Hematopoietic multipotent progenitor cell (in vitro differentiated cells): ENCODE results near the gene NCOA1. TPM values are rescaled to one million over a fixed set of nuclear protein-coding genes. Genes with fewer than 3 reads are reported as not detected.
"Not testable (repeated sequence)": the region's sequence is repeated elsewhere in the genome, so short reads cannot be mapped to it uniquely, and the experiment has no call there.

Experiments used
- DNase-seq, 3 donors: peaks; one replicate each; pipeline ENCODE4 v3.0.0-alpha.2; 2011 to 2015; ENCODE audit warnings: low read depth in 2 of 3, low spot score in 2 of 3
- total RNA-seq: library from RNA; depleted of rRNA; stranded (reverse); fragments of >200 nt; gene quantifications from one replicate; pipeline ENCODE4 v1.2.3, GENCODE V29; 2012

Gene NCOA1
- total RNA-seq, 1 donor = 33.9 TPM

DNA sequence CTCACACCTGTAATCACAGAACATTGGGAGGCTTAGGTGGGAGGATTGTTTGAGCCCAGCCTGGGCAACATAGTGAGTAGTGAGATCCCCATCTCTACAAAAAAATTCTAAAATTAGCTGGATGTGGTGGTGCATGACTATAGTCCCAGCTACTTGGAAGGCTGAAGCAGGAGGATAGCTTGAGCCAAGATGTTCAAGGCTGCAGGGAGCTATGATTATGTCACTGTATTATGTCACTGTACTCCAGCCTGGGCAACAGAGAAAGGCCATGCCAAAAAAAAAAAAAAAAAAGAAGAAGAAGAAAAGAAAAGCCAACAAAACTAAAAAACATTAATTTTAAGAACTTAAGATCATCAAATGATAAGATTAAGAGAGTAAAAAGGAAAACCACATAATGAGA, 17.4 kb upstream of the NCOA1 start:
- no peak for DNase-seq

DNA sequence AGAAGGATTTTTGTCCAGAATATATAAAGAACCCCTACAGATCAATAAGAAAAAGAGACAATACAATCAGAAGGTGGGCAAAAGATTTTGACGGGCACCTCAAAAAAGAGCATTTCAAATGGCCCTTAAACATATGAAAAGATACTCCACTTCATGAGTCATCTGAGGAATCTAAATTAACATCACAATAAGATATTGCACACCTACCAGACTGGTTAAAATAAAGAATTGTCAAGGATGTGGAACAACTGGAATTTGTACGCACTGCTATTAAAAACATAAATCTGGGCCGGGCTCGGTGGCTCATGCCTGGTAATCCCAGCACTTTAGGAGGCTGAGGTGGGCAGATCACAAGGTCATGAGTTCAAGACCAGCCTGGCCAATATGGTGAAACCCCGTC, 17.0 kb upstream of the NCOA1 start:
- no peak for DNase-seq

DNA sequence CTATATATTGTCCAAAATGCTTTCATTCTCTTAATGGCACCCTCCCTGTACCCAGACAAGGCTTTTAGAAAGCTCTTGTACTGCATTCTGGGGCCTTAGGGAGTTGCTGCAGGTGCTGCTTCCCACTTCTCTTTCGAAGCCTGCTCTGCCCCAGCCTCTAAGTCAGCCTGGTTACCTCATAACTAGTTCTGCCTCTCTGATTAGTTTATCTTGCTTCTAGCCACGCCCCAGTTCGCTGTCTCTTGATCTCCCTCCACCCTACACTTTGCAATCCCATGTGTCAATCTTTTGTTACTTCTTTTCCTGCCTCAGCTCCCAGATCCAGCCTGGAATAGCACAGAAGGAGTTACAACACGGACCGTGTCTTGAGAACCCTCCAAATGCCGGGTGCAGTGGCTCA, 13.8 kb upstream of the NCOA1 start:
- no peak for DNase-seq

DNA sequence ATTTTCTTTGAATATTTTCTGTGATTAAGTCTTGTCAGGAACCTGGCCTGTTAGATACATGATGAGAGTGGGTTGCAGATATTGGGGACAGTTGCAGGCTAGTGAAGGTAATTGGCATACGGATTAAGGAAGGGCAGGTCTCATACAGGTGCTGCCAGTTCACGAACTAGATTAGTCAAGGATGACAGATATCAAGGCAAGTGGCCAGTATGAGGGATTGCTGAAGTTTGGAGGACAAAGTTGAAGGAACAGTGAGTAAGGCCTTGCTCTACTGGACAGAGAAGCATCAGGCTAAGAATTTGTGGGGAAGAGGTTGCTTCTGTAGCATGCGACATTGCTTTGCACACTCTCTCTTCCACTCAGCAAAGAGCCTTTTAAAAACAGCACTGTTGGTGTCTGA, 12.8 kb upstream of the NCOA1 start:
- no peak for DNase-seq

DNA sequence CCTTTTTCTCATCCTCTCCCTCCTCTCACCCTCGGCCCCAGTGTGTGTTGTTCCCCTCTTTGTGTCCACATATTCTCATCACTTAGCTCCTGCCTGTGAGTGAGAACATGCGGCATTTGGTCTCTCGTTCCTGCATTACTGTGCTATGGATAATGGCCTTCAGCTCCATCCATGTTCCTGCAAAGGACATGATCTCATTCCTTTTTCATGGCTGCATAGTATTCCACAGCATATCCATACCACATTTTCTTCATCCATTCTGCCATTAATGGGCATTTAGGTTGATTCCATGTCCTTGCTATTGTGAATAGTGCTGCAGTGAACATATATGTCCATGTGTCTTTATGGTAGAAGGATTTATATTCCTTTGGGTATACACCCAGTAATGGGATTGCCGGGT, 10.8 kb upstream of the NCOA1 start:
- no peak for DNase-seq

DNA sequence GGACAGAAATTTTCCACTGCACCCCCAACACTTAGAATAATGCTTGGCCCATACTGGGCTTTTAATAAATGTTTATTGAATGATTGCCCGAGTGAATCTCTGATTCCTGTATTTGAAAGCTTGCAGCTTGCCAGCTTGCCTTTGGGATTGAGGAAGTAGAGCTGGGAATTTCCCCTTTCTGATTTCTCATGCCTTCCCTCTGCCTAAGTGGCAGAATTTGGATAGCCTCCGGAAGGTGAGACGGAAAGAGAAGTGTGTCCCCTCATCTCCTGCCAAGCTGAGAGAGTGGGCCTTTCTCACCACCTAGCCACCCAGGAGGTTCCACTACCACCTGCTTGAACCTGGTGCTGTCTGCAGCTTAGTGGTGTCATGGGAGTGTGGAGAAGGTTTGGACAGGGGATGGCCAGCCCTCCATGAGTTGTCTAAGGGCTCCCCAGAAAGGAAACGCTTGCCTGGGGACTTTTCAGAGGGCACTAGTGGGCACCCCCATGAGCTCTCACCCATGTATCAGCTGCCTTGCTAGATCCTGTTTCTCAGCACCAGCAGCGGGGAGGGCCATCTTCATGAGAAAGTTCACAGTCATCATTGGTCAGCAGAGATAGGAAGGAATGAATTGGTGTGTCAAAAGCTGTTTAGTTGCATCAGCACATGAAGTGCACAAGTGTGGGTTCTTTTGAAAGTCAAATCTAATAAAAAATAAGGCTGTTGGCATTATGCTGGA, 8.6 kb upstream of the NCOA1 start:
- no peak for DNase-seq

DNA sequence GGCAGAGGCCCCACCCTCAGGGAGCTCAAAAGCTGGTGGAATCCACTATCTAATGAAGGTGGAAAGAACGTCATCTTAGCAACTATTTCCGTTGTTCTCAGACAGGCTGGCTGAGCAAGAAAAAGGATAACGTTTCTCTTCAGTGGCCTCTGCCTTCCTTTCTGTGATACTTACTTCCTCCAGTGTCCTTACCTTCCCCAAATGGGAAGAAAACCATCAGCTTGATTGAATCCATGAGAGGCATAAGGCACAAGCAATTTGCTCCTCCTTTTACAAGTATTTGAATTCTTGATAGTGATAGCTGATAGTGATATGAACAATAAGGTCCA, 8.1 kb upstream of the NCOA1 start:
- DNase-seq = no peak

DNA sequence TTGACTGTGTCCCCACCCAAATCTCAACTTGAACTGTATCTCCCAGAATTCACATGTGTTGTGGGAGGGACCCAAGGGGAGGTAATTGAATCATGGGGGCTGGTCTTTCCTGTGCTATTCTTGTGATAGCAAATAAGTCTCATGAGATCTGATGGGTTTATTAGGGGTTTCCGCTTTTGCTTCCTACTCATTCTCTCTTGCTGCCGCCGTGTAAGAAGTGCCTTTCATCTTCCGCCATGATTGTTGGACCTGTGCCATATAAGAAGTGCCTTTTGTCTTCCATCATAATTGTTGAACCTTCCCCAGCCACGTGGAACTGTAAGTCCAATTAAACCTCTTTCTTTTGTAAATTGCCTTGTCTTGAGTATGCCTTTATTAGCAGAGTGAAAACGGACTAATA, 6.4 kb upstream of the NCOA1 start:
- DNase-seq = not testable (repeated sequence)

DNA sequence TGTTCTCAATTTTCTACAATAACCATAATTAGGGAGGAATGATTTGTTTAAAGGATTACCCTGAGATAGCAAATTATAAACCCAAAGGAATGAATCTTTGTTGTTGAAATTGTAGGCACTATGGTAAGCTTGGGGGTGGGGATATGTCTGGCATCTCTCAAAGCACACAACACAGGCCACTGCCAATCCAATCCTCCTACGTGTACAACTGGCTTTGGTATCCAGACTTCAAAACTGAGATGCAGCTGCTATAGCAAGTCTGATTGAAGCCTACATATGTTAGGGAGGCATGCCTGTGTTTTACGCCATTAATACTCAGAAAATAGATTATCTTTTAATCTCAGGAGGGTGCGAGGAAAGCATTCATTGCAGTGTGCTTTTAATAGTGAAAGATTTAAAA, 5.9 kb upstream of the NCOA1 start:
- DNase-seq = no peak

DNA sequence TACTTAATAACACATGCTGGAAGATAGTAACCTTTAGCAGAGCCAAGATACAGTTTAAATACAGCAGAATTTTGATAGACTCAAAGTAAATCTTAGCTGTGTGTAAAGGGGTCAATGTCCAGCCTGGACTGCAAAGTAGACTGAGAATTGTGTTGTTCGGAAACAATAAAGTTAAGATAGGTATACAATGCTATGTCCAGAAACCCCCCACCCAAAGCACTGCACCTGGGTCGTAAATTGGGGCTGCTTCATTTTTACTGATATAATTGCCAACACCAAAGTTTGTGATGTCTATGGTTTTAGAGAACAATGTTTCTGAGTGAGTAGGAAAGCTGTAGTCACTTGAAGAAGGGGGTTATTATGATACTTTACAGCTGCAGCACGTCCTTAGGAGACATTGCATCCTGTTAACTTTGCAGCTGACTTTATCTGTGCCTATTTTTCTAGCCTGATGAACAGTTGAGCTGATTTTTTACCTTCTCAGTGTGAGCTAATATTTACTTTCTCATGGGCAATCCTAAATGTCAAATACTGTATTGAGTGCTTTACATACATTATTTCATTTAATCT, 4.3 kb upstream of the NCOA1 start:
- DNase-seq = no peak

DNA sequence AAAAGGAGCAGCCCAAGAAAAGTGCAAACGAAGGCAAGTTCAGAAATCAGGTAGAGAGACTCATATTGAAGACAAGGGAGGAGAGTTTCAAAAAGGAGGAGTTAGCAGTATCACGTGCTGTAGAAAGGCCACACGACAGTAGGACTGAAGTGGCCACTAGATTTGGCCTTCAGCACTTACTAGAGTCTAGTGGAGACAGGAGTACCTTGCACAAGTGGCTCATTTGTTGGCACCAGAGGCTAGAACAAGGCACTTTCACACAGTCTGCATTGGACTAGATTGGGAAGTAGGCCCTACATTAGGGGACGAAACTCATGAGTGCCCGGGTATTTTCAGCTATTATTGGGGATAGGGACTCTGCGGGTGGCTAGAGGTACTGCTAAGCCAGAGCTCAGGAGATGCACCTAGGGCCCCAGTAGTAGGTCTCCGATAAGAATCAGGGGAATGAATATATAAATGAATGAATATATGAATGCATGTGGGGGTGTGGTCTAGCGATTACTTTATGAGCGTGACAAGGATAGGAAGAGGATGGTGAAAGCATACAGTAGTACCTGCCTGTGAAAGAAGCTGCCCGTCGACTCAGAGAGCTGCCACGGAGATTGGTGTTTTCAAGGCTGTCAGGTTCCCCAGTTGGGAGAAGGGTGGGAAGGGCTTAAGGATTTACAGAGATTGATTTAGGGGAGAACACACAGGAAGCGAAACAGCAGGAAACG, 1.4 kb upstream of the NCOA1 start:
- no peak for DNase-seq

DNA sequence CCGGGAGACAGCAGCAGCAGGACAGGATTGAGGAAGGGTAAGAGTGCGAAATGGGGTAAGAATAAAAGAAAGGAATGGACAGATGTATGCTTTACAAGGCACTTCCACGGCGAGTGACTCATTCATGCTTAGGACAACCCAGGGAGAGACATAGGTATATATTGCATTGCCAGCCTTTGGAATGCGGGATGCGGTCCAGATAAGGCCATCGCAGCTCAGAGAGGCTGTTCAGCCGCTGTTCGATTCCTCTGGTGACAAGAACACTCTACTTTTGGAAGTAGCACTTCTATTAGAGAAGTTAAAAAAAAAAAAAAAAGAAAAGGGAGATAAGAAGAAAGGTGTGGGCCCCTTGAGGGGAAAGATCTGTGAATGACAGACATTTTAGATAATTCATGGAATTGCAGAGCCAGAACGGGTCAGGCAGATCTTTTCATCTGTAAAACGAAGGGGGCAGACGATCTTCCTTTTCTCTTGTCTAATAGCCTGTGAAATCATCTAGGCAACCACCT, 819 bp upstream of the NCOA1 start:
- DNase-seq = no peak

DNA sequence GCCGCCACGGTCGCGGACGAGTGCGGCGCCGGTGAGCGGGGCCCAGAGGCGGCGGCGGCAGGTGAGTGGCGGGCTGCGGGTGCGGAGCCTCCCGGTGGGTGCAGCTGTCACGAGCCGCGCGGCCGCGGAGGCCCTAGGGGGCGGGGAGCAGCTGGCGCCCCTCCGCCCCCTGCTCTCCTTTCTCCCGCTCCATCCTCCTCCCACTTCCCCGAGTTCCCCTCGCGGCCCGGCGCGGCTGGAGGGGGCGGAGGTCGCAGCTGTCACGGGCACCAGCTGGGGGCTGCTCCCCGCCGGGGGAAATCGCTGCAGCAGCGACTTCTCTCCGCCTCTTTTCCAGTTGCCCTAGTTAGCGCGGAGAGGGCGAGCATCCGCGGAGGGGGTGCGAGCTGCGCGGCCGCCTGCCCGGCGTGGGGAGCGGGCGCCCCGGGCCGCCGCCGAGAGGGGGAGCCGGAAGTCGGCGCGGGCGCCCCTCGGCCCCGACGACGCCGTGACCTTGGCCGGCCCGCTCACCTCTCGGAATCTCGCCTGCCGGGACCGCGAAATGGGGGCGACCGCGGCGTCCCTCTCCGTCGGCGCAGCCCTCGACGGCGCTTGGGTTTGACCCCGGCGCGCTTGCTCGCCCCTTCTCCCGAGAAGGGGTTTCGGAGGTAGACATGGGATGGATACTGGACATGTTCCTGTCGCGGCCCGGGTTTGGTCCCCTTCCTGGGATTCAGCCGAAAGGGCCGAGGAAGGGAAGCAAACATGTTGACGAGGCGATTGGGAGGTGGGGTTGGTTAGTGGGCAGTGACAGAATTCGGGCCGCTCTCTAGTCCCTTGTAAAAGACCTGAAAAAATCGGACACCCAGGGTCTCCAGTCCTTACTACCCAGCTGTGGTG, 727 bp downstream of the NCOA1 start:
- DNase-seq = peak; percentile 30 to 75 (median 73)

DNA sequence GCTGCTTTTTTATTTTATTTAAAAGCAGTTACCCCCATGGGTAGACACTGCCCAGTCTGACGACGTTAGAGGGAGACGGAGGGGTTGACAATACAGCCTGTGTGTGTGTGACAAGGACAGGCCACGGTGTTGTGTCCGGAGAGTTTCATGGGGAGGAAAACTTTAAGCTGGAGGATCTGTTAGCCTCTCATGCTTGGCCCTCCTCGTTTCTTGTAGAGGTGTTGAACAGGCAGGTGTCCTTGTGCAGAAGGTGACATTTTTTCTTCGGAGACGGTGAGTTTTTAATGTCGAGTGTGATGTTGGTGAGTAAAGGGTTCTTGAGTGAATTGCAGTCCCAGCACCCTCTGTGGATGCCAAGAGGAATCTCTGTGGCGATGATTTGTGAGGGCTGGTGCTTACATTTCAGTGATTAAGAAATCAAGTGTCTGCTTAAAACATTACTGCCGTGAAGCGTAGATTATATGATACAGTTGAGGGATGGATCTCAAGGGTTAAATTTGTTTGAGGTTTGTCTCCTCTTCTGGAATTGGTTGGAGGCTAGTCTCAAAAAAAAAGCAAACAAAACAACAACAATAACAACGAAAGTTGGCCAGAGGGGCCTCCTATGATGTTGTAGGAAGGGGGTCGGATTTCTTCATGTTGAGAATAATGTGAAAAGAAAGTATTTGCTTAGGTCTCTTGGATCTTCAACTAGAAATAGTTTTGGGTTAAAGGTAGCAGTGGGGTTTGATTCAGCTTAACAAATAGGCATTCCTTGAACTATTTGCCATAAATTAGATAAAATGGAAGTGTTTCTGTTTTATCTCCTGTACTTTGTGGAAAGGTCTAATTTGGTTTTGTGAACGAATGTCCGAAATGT, 1.6 kb downstream of the NCOA1 start:
- DNase-seq = no peak

DNA sequence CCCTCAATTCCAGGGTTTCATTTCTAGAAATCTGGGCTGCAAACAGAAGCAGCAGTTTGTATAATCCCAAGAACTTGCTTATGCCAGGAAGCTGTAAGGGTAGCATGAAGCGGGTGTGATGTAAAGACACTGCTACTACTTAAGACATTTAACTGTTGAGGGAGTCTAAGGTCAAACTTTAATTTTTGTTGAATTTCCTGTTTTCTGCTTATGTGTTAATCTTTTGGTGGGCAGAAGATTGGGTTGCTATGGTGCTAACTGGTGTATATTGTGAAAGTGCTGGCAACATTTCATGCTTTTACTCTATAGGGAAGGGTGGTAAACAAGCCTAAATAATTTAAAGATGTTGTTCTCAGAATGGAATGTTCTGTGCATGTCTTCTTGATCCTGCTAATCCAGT, 2.7 kb downstream of the NCOA1 start:
- DNase-seq = peak in 2 of 3 donors; percentile 44 to 58

DNA sequence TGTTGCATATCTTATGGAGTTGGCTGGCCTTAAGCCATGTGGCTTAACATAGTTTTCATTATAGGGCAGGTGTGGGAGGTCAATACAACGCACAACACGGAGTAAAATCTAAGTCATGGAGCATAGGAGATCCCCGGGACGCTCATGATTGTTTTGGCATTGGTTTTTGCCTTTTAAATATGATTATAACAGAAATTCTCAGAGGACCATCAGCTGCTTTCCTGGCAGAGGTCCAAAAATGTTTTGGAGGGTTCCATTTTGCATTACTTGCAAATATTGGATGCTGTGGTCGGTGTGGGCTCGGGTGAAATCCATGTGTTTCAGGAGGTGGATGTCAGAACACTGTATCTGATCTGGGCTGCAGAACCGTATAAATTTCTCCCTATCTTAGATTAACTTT, 3.4 kb downstream of the NCOA1 start:
- DNase-seq = no peak

DNA sequence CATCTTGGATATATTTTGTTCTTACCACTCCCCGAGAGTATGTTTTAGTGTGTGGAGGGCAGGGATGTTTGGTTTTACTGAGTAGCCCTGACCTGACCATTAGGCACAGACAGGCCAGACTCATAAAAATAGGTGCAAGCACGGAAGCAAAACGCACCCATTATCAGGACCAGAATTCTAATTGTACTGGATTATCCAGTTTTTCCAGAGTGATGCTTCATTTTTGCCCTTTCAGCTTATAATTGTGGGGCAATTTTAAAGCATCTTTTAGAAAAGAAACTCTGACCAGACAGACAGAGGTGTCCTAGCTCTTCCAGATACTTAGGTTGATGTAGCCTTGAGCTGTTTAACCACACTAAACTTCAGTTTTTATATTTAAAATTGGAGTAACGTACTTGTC, 4.4 kb downstream of the NCOA1 start:
- DNase-seq = no peak

DNA sequence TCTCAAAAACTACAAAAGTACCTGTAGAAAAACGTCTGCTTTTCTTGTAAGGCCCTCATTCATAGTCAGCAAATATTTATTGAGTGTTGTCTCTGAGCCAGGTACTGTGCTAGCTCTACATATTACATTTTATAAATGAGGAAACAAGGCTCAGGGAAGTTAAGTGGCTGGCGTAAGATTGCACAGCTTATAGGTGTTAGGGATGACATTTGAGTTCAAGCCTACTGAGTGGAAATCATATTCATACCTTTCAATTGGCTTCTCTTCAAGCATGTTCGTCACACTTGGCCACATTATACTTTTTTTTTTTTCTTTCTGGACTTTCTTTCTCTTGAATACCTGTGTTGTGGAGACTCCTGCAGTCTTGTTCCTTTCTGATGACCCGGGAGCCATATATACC, 5.9 kb downstream of the NCOA1 start:
- DNase-seq = no peak

DNA sequence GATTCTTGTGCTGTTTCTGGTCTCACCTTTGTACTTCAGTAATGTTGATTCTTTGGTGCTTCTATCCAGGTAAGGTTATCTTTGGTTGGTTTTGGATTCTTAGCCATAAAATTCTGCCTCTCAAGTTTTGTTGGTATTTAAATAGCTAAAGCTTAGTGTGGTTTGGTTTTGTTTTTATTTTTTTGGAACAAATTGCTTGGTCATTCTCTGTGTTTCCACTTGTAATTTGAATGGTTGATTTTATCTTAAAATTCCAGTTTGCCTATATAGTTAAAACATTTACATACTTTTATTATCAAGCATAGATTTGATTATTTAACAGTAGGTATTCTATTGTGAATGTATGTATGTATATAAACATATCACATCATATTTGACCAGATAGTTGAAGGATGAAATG, 6.6 kb downstream of the NCOA1 start:
- DNase-seq = no peak

DNA sequence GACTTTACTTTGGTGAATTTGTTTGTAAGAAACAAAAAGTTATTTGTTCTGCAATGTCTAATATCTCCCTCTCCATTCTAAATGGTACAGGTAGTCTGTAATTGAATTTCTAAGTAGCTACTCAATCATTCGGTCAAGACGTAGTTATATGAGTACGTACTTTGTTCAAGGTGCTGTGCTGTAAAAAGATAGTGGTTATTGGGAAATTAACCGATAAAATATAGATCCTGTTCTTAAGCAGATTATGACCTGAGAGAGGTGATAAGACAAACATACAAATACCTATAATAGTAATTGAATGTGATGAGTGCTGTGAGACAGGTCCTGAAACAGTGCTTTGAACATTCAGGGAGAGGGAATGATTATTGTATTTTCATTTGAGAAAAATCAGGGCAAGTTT, 7.1 kb downstream of the NCOA1 start:
- DNase-seq = no peak
